DOHH2 (cell line): ENCODE data around the gene INPP4A.

ENCODE experiments used
- H3F3A ChIP-seq: fragments of 200-600 bp; sonication (generic), shearing (Covaris generic); 2 replicates; pipeline ENCODE4 v1.6.0; 2016; ENCODE audit warnings: antibody characterized with exemption, mild to moderate bottlenecking; ENCODE audit not compliant: control insufficient read depth, insufficient read depth
- H3K27ac ChIP-seq: fragments of 200-600 bp; sonication (generic); 2 replicates; pipeline ENCODE4 v1.5.1; 2014; ENCODE audit warnings: low read depth, mild to moderate bottlenecking, low read length, moderate library complexity
- H3K27me3 ChIP-seq: fragments of 200-600 bp; sonication (generic); 2 replicates; pipeline ENCODE4 v1.6.1; 2014; ENCODE audit warnings: mild to moderate bottlenecking, low read length, mixed read lengths; ENCODE audit not compliant: control insufficient read depth
- H3K36me3 ChIP-seq: fragments of 200-600 bp; sonication (generic); 2 replicates; pipeline ENCODE4 v1.6.1; 2014; ENCODE audit warnings: mild to moderate bottlenecking, low read length, moderate library complexity, mixed read lengths; ENCODE audit not compliant: control insufficient read depth
- H3K4me1 ChIP-seq: fragments of 200-600 bp; sonication (generic); 2 replicates; pipeline ENCODE4 v1.6.1; 2014; ENCODE audit warnings: mild to moderate bottlenecking, low read length, mixed read lengths; ENCODE audit not compliant: control insufficient read depth
- H3K4me2 ChIP-seq: fragments of 200-600 bp; sonication (generic); 2 replicates; pipeline ENCODE4 v1.6.0; 2014; ENCODE audit warnings: mild to moderate bottlenecking, low read length, moderate library complexity
- H3K4me3 ChIP-seq: fragments of 200-600 bp; sonication (generic); 2 replicates; pipeline ENCODE4 v1.5.1; 2014; ENCODE audit warnings: mild to moderate bottlenecking, low read length, mixed read lengths
- H3K79me2 ChIP-seq: fragments of 200-600 bp; sonication (generic); 2 replicates; pipeline ENCODE4 v1.6.1; 2014; ENCODE audit warnings: mild to moderate bottlenecking, low read length, mixed read lengths; ENCODE audit not compliant: control insufficient read depth
- H3K9me2 ChIP-seq: fragments of 200-600 bp; sonication (generic); replicated peaks from 2 replicates; pipeline ENCODE4 v1.6.1; 2014; ENCODE audit warnings: mild to moderate bottlenecking, low read length, mixed read lengths; ENCODE audit not compliant: control insufficient read depth
- H3K9me3 ChIP-seq: fragments of 200-600 bp; sonication (generic); 2 replicates; pipeline ENCODE4 v1.6.1; 2014; ENCODE audit warnings: antibody characterized with exemption, low read length, mixed read lengths; ENCODE audit not compliant: control insufficient read depth, insufficient read depth
- H4K20me1 ChIP-seq: fragments of 200-600 bp; sonication (generic); 2 replicates; pipeline ENCODE4 v1.6.0; 2014; ENCODE audit warnings: low read depth, mild to moderate bottlenecking, antibody characterized with exemption, low read length, moderate library complexity; ENCODE audit not compliant: control insufficient read depth, insufficient read depth
- EZH2phosphoT487 ChIP-seq: fragments of 200-600 bp; sonication (generic); IDR thresholded peaks from 2 replicates; pipeline ENCODE4 v1.6.1; 2017; ENCODE audit warnings: borderline replicate concordance, mild to moderate bottlenecking, antibody characterized with exemption, low read length, moderate library complexity, mixed read lengths
- TF ChIP-seq, protein P1 (sequence below): fragments of 200-600 bp; sonication (generic); IDR thresholded peaks from one replicate; pipeline ENCODE4 v1.5.1; 2014; ENCODE audit warnings: antibody characterized with exemption, mild to moderate bottlenecking, low read depth, low read length; ENCODE audit not compliant: poor library complexity, severe bottlenecking

INPP4A gene

DNA sequence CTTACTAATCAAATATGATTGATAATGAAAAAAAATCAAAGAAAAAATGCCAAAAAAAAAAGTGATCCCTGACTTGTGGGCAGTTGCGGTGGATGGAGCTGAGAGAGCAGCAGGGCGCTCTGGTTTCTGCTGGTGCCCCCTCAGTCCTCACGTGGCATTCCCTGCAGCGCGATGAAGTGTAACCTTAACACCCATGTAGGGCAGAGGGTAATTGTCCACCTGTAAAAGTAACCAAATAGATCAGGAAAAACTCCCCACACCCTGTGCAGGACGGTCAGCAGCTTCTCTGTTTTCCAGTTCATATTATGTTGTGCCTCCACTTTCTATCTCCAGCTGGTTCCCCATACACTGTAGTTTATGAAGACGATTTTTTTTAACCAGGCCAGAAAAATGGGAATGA is 138.6 kb downstream of the INPP4A start:
- Histone ChIP-seq H3K4me3 (no peak overlapping the region), H4K20me1 (no peaks in the 10 kb centered on the region), H3K36me3 (no peaks in the 10 kb centered on the region; the same call in 1 of the 2 replicates), H3F3A (no peaks in the 10 kb centered on the region), H3K27ac (no peak overlapping the region), H3K9me2 (no peaks in the 10 kb centered on the region), H3K27me3 (no peaks in the 10 kb centered on the region), H3K9me3 (no peaks in the 10 kb centered on the region), H3K4me2 (no peak overlapping the region), H3K79me2 (no peaks in the 10 kb centered on the region), H3K4me1 (no peaks in the 10 kb centered on the region)
- no peak for TF ChIP-seq EZH2phosphoT487
- TF ChIP-seq, protein P1, sequence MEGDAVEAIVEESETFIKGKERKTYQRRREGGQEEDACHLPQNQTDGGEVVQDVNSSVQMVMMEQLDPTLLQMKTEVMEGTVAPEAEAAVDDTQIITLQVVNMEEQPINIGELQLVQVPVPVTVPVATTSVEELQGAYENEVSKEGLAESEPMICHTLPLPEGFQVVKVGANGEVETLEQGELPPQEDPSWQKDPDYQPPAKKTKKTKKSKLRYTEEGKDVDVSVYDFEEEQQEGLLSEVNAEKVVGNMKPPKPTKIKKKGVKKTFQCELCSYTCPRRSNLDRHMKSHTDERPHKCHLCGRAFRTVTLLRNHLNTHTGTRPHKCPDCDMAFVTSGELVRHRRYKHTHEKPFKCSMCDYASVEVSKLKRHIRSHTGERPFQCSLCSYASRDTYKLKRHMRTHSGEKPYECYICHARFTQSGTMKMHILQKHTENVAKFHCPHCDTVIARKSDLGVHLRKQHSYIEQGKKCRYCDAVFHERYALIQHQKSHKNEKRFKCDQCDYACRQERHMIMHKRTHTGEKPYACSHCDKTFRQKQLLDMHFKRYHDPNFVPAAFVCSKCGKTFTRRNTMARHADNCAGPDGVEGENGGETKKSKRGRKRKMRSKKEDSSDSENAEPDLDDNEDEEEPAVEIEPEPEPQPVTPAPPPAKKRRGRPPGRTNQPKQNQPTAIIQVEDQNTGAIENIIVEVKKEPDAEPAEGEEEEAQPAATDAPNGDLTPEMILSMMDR, result no peak

DNA sequence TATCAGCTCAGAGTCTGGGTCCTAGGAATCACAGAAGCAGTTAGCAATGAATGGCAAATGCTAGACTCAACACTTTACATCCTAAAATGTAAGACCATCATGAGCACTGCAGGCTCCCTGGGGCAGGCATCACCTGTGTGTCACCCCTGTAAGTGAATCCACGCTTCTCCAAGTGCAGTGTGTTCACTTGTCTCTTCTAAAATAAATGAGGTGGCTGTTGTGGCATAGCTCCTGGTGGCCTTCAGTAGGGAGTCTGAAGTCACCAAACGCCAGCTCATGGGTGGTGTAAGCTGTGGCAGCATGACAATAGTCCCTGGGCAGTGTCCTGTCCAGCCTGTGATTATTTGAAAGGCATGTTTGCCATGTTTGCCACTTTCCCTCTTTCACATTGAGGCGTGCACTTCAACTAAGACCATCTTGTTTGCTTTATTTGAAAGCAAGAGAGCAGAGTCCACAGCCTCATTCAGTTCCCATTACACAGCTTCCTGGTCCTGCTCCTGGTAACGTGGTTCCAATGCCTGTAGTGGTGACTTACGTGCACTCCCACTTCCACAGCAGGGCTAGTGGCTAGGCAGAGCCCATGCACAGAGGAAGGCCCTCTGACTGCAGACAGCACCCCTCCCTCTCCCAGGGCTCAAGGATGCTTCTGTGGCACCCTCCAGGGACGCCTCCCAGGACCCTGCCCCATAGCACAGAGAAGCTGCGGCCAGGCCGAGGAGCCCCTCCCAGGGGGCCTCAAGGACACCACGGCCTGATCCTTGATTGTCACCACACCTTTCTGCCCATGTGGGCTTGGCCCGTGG is 139.4 kb downstream of the INPP4A start:
- no peaks in the 10 kb centered on the region for H3K9me2 ChIP-seq

DNA sequence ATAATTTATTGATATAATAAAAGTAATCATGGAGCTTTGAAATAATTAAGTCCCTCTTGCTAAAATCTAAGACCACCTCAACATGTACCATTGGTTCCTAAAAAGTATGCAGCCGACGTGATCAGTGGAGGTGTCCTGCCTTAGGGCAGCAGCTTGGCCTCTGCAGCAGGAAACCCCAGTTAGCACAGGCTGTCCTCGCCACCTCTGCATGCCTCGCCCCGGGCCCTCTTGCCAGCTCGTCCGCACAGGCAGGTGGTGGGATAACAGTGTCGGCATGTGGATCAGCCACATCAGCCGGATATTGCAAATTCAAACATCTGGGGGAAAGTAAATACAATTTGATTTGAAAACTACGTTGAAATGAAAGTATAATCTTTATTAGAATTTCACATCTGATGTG is 140.7 kb downstream of the INPP4A start:
- no peaks in the 10 kb centered on the region for H3K4me1 ChIP-seq
- no peaks in the 10 kb centered on the region for H3F3A ChIP-seq
- H3K4me3 ChIP-seq, result no peak overlapping the region

More for the DNA sequence above, 139.4 kb downstream of the INPP4A start:
- TF ChIP-seq EZH2phosphoT487, result no peak
- TF ChIP-seq, protein P1, result no peak
- H3K36me3 ChIP-seq, result no peaks in the 10 kb centered on the region; the same call in 1 of the 2 replicates
- H3K79me2 ChIP-seq, result no peaks in the 10 kb centered on the region
- no peak overlapping the region for H3K4me2 ChIP-seq
- H3K4me3 ChIP-seq, result no peak overlapping the region
- H3K4me1 ChIP-seq, result no peaks in the 10 kb centered on the region
- H3K27me3 ChIP-seq, result no peaks in the 10 kb centered on the region
- H3K9me3 ChIP-seq, result no peaks in the 10 kb centered on the region
- no peaks in the 10 kb centered on the region for H4K20me1 ChIP-seq
- no peaks in the 10 kb centered on the region for H3F3A ChIP-seq
- no peak overlapping the region for H3K27ac ChIP-seq

More for the DNA sequence above, 140.7 kb downstream of the INPP4A start:
- no peaks in the 10 kb centered on the region for H3K9me2 ChIP-seq
- H4K20me1 ChIP-seq, result no peaks in the 10 kb centered on the region
- no peak overlapping the region for H3K27ac ChIP-seq
- no peaks in the 10 kb centered on the region for H3K79me2 ChIP-seq
- H3K9me3 ChIP-seq, result no peaks in the 10 kb centered on the region
- H3K4me2 ChIP-seq, result no peak overlapping the region
- no peaks in the 10 kb centered on the region for H3K27me3 ChIP-seq
- TF ChIP-seq, protein P1, result no peak
- no peak for TF ChIP-seq EZH2phosphoT487
- H3K36me3 ChIP-seq, result no peaks in the 10 kb centered on the region; the same call in 1 of the 2 replicates
